HCT116 (cell line): ENCODE measurements around the gene ZNF433. TPM values are rescaled to one million over a fixed set of nuclear protein-coding genes. Genes with fewer than 3 reads are reported as not detected.

Source experiments
- ATAC-seq: fragments of 200-7000 bp; cut with Tn5 transposase; 2 replicates; pipeline ENCODE4 v1.9.1; 2020; ENCODE audit warnings: mild to moderate bottlenecking, moderate library complexity
- BruUV-seq: library from RNA; stranded (reverse); fragments of 400-500 nt; replicated peaks from 2 replicates; lab custom pipeline; 2021; lab: Mats Ljungman, UMichigan
- CTCF ChIA-PET: fragments of 300-600 bp; sonication (Branson Sonifier 250); formaldehyde crosslinking; loops from one replicate; lab custom pipeline; 2021; ENCODE audit warnings: antibody characterized with exemption; lab: Charles Lee
- POLR2A ChIA-PET: fragments of 300-600, 350-600 bp; sonication (Branson Sonifier 250); formaldehyde crosslinking; loops from one replicate; lab custom pipeline; 2021; ENCODE audit warnings: antibody characterized with exemption; lab: Charles Lee
- RAD21 ChIA-PET, 2 experiments: fragments of 300-600 bp; sonication (Branson Sonifier 250); formaldehyde crosslinking; loops; one replicate each; lab custom pipeline; 2023; ENCODE audit warnings: low total read pairs in 2 of 2; ENCODE audit not compliant: uncharacterized antibody in 2 of 2, unreplicated experiment in 2 of 2, low non-redundant PET in 1 of 2; lab: Charles Lee
- DNase-seq: peaks from one replicate; pipeline ENCODE4 v3.0.0-alpha.2; 2010; ENCODE audit warnings: low read depth, low spot score
- H2AFZ ChIP-seq: fragments of 200-600 bp; shearing (Covaris generic), sonication (generic); 2 replicates; pipeline ENCODE4 v1.6.1; 2017; ENCODE audit warnings: low read depth, mixed run types, mixed read lengths, antibody characterized with exemption, low read length; ENCODE audit not compliant: poor library complexity, severe bottlenecking
- H3K27ac ChIP-seq: 2 replicates; pipeline ENCODE4 v1.5.1; 2012; ENCODE audit warnings: low read depth, low read length
- H3K27me3 ChIP-seq: fragments of 200-600 bp; sonication (generic); 2 replicates; pipeline ENCODE4 v1.6.1; 2016; ENCODE audit warnings: mixed run types, low read length, mixed read lengths; ENCODE audit not compliant: insufficient read depth
- H3K36me3 ChIP-seq, 2 experiments: fragments of 200-500 bp in 1 of 2; fragments of 200-600 bp in 1 of 2; sonication (Bioruptor generic) in 1 of 2; sonication (generic) in 1 of 2; 2 replicates each; pipeline versions ENCODE4 v1.5.1 to v1.6.1; 2014 to 2016; ENCODE audit warnings: low read length in 2 of 2, inconsistent platforms in 1 of 2, mixed read lengths in 1 of 2, mixed run types in 1 of 2; ENCODE audit not compliant: insufficient read depth in 2 of 2, control insufficient read depth in 1 of 2
- H3K4me1 ChIP-seq, 2 experiments: fragments of 200-600 bp in 1 of 2; sonication (generic) in 1 of 2; 2 replicates each; pipeline versions ENCODE4 v1.5.1 to v1.6.1; 2012 to 2017; ENCODE audit warnings: low read length in 2 of 2, inconsistent platforms in 1 of 2, mild to moderate bottlenecking in 1 of 2, mixed read lengths in 1 of 2, mixed run types in 1 of 2, moderate library complexity in 1 of 2; ENCODE audit not compliant: insufficient read depth in 2 of 2, control insufficient read depth in 1 of 2
- H3K4me2 ChIP-seq: fragments of 200-600 bp; sonication (generic); 2 replicates; pipeline ENCODE4 v1.6.1; 2017; ENCODE audit warnings: mixed run types, low read length, mixed read lengths
- H3K4me3 ChIP-seq, 2 experiments: fragments of 200-600 bp in 1 of 2; sonication (generic) in 1 of 2; replicated peaks in 1 of 2; 2 replicates each; pipeline ENCODE4 v1.5.1; 2011 to 2016; ENCODE audit warnings: low read length in 2 of 2, control low read depth in 1 of 2, low read depth in 1 of 2, mild to moderate bottlenecking in 1 of 2, mixed read lengths in 1 of 2, mixed run types in 1 of 2
- H3K79me2 ChIP-seq: fragments of 200-600 bp; sonication (generic); 2 replicates; pipeline ENCODE4 v1.6.1; 2017; ENCODE audit warnings: mild to moderate bottlenecking, mixed run types, low read length, moderate library complexity, mixed read lengths; ENCODE audit not compliant: insufficient read depth
- H3K9ac ChIP-seq: fragments of 200-600 bp; sonication (generic); 2 replicates; pipeline ENCODE4 v1.6.1; 2016; ENCODE audit warnings: low read length, mixed read lengths
- H3K9me2 ChIP-seq: fragments of 200-600 bp; sonication (generic), shearing (Covaris generic); 2 replicates; pipeline ENCODE4 v1.6.1; 2017; ENCODE audit warnings: mixed run types, mild to moderate bottlenecking, moderate library complexity; ENCODE audit not compliant: insufficient read depth
- H3K9me3 ChIP-seq, 2 experiments: fragments of 200-500 bp in 1 of 2; fragments of 200-600 bp in 1 of 2; sonication (Bioruptor generic) in 1 of 2; sonication (generic) in 1 of 2; 2 replicates each; pipeline ENCODE4 v1.6.1; 2014 to 2017; ENCODE audit warnings: low read length in 2 of 2, mixed read lengths in 2 of 2, inconsistent platforms in 1 of 2, low read depth in 1 of 2, mild to moderate bottlenecking in 1 of 2, mixed run types in 1 of 2, moderate library complexity in 1 of 2; ENCODE audit not compliant: control insufficient read depth in 1 of 2, insufficient read depth in 1 of 2
- H4K20me1 ChIP-seq: fragments of 200-600 bp; sonication (generic), shearing (Covaris generic); 2 replicates; pipeline ENCODE4 v1.6.1; 2017; ENCODE audit warnings: mixed run types, mild to moderate bottlenecking, moderate library complexity; ENCODE audit not compliant: insufficient read depth
- CEBPB ChIP-seq: IDR thresholded peaks from 2 replicates; pipeline ENCODE4 v1.6.1; 2012; ENCODE audit warnings: low read depth
- CTCF ChIP-seq, 3 experiments: fragments of 200-600 bp in 1 of 3; sonication (generic) in 1 of 3; IDR thresholded peaks in 2 of 3; conservative IDR thresholded peaks in 1 of 3; 2 replicates each; pipeline ENCODE4 v1.5.1; 2012 to 2017; ENCODE audit warnings: low read depth in 2 of 3, low read length in 2 of 3, antibody characterized with exemption in 1 of 3, borderline replicate concordance in 1 of 3, control low read depth in 1 of 3, mild to moderate bottlenecking in 1 of 3, mixed read lengths in 1 of 3, mixed run types in 1 of 3, moderate library complexity in 1 of 3; ENCODE audit not compliant: insufficient read depth in 1 of 3
- ELF1 ChIP-seq: IDR thresholded peaks from 2 replicates; pipeline ENCODE4 v1.6.1; 2012; ENCODE audit warnings: low read depth, borderline replicate concordance
- JUND ChIP-seq: IDR thresholded peaks from 2 replicates; pipeline ENCODE4 v1.6.1; 2012
- RAD21 ChIP-seq: IDR thresholded peaks from 2 replicates; pipeline ENCODE4 v1.6.1; 2012; ENCODE audit warnings: low read depth, mild to moderate bottlenecking
- REST ChIP-seq: IDR thresholded peaks from 2 replicates; pipeline ENCODE4 v1.6.1; 2012; ENCODE audit warnings: low read depth
- SP1 ChIP-seq: IDR thresholded peaks from 2 replicates; pipeline ENCODE4 v1.6.1; 2012; ENCODE audit warnings: low read depth
- ZBTB33 ChIP-seq: IDR thresholded peaks from 2 replicates; pipeline ENCODE4 v1.6.1; 2011; ENCODE audit warnings: mild to moderate bottlenecking, low read length, moderate library complexity; ENCODE audit not compliant: insufficient replicate concordance; ENCODE audit errors: extremely low read depth
- ZNF274 ChIP-seq: fragments of 200-500 bp; sonication (Bioruptor generic); IDR thresholded peaks from 2 replicates; pipeline ENCODE4 v1.6.1; 2014; ENCODE audit warnings: mild to moderate bottlenecking, low read depth, low read length, inconsistent platforms
- intact Hi-C: fragments of 100-400 bp; cut with micrococcal nuclease; formaldehyde crosslinking; loops from 2 replicates; pipeline ENCODE4 v1.10.0; 2022
- total RNA-seq: library from RNA; stranded (reverse); gene quantifications from one replicate; pipeline ENCODE4 v1.2.1, GENCODE V29; 2021; ENCODE audit not compliant: unreplicated experiment

Gene ZNF433
- total RNA-seq, 1 experiment from 2014 or later: not detected

- ChIA-PET RAD21 (no interaction called here), CTCF (no interaction called here), POLR2A (no interaction called here)
- H4K20me1 ChIP-seq: no peaks in the 10 kb centered on the region
- no peak overlapping the region for H2AFZ ChIP-seq
- no peak overlapping the region for H3K4me3 ChIP-seq
- H3K27me3 ChIP-seq: no peaks in the 10 kb centered on the region
- DNase-seq (no peak), ATAC-seq (no peak)
- H3K36me3 ChIP-seq: no peaks in the 10 kb centered on the region
- TF ChIP-seq SP1: no peak
- no peak for TF ChIP-seq ZBTB33
- peak; percentile 61 for TF ChIP-seq ZNF274
- intact Hi-C loops: no loop called here
- no peaks in the 10 kb centered on the region for H3K4me1 ChIP-seq
- H3K9ac ChIP-seq: no peak overlapping the region
- H3K79me2 ChIP-seq: no peaks in the 10 kb centered on the region
- no peak overlapping the region for H3K27ac ChIP-seq
- no peak overlapping the region for H3K4me2 ChIP-seq
- no peaks in the 10 kb centered on the region for H3K9me2 ChIP-seq
- H3K9me3 ChIP-seq: peaks cover 25 to 29% of the 10 kb centered on the region in 2 experiments; a peak in 2 of 4 replicates
- BruUV-seq: no TSS peak
These were observed 20.3 kb downstream of the ZNF433 start for GRCh38 chr19:12015015-12015752.

- ChIA-PET CTCF (no interaction called here), POLR2A (no interaction called here), RAD21 (no interaction called here)
- H3K4me2 ChIP-seq: no peak overlapping the region
- H3K79me2 ChIP-seq: no peaks in the 10 kb centered on the region
- H2AFZ ChIP-seq: no peak overlapping the region
- no peaks in the 10 kb centered on the region for H3K27me3 ChIP-seq
- no peak for ATAC-seq
- no peaks in the 10 kb centered on the region for H3K4me1 ChIP-seq
- no peak overlapping the region for H3K9ac ChIP-seq
- intact Hi-C loops: no loop called here
- H4K20me1 ChIP-seq: no peaks in the 10 kb centered on the region
- DNase-seq: no peak
- peaks cover 0 to 6% of the 10 kb centered on the region in 2 experiments; a peak in 2 of 4 replicates for H3K9me3 ChIP-seq
- no peak overlapping the region for H3K4me3 ChIP-seq
- H3K36me3 ChIP-seq: no peaks in the 10 kb centered on the region
- BruUV-seq: no TSS peak
- H3K27ac ChIP-seq: no peak overlapping the region
- no peaks in the 10 kb centered on the region for H3K9me2 ChIP-seq
- TF ChIP-seq RAD21 (no peak), ELF1 (no peak), JUND (no peak), REST (no peak), ZNF274 (no peak), CEBPB (no peak), CTCF (IDR thresholded peaks at IDR 0.05 in 2 of 3, conservative IDR thresholded peaks at IDR 0.05 in 1 of 3; ENCODE audit: borderline replicate concordance in 1 of 3, insufficient read depth in 1 of 3, low read depth in 2 of 3, low read length in 2 of 3) (no peak)
These were observed 35.1 kb downstream of the ZNF433 start for GRCh38 chr19:12000152-12000981.
